GM06990 (cell line): Measurements from ENCODE around the gene MLLT1.

ENCODE experiments used
- DNase-seq: peaks from one replicate; pipeline ENCODE4 v3.0.0-alpha.2; 2011; ENCODE audit not compliant: insufficient read length; ENCODE audit errors: extremely low read depth
- H3K27me3 ChIP-seq: replicated peaks from 2 replicates; pipeline ENCODE4 v1.6.0; 2011; ENCODE audit warnings: low read length; ENCODE audit not compliant: control insufficient read depth, insufficient read depth
- H3K36me3 ChIP-seq: 2 replicates; pipeline ENCODE4 v1.5.1; 2011; ENCODE audit warnings: low read length; ENCODE audit not compliant: control insufficient read depth, insufficient read depth
- H3K4me3 ChIP-seq: replicated peaks from 2 replicates; pipeline ENCODE4 v1.5.1; 2011; ENCODE audit warnings: low read depth, mild to moderate bottlenecking, control low read depth, low read length
- TF ChIP-seq, protein P1 (sequence below): IDR thresholded peaks from 2 replicates; pipeline ENCODE4 v1.5.1; 2011; ENCODE audit warnings: low read length, control low read depth, mild to moderate bottlenecking, inconsistent platforms; ENCODE audit not compliant: insufficient read depth, poor library complexity, severe bottlenecking

Gene MLLT1

GRCh38 chr19:6230991-6231448 lies 48.8 kb downstream of the MLLT1 start:
- DNase-seq, result no peak
- Histone ChIP-seq H3K4me3 (no peak overlapping the region), H3K36me3 (peaks cover 25% of the 10 kb centered on the region), H3K27me3 (no peaks in the 10 kb centered on the region)
- TF ChIP-seq, protein P1, sequence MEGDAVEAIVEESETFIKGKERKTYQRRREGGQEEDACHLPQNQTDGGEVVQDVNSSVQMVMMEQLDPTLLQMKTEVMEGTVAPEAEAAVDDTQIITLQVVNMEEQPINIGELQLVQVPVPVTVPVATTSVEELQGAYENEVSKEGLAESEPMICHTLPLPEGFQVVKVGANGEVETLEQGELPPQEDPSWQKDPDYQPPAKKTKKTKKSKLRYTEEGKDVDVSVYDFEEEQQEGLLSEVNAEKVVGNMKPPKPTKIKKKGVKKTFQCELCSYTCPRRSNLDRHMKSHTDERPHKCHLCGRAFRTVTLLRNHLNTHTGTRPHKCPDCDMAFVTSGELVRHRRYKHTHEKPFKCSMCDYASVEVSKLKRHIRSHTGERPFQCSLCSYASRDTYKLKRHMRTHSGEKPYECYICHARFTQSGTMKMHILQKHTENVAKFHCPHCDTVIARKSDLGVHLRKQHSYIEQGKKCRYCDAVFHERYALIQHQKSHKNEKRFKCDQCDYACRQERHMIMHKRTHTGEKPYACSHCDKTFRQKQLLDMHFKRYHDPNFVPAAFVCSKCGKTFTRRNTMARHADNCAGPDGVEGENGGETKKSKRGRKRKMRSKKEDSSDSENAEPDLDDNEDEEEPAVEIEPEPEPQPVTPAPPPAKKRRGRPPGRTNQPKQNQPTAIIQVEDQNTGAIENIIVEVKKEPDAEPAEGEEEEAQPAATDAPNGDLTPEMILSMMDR, result no peak

- H3K27me3 ChIP-seq, result no peaks in the 10 kb centered on the region
- no peak overlapping the region for H3K4me3 ChIP-seq
- H3K36me3 ChIP-seq, result peaks cover 29% of the 10 kb centered on the region
- TF ChIP-seq, protein P1, result no peak
- DNase-seq, result no peak
These were observed 49.6 kb downstream of the MLLT1 start for GRCh38 chr19:6229951-6230712.

GRCh38 chr19:6229216-6229913 lies 50.4 kb downstream of the MLLT1 start:
- TF ChIP-seq, protein P1, result no peak
- DNase-seq, result no peak

DNA sequence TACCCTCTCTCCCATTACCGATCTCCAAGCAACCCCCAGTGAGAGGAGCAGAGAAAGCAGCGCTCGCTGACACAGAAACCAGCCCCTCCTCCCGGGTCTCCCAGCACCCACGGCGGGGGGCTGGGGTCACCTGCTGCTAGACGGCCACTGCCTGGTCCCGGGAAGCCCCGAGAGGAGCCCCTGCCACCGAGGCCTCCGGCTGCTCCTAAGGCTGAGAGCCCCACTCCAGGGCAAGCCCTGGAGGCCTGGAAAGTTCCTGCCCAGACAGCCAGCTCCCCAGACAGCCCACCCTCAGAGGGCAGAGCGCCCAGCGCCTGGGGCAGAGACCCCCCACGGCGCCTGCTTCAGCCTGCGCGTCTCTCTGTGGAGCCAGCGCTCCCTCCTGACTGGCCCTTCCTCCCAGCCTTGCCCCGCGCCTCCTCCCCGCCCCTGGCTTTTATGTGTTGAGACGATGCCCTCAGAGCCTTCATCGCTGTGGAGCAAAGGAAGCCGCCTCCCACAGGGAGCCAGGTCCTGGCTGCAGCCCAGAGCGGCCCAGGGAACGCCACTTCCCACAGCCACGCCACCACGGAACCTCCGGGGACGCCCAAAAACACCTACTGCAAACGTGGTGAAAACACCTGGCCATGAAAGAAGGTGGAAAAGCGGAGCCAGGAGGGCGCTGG lies 51.1 kb downstream of the MLLT1 start:
- Histone ChIP-seq H3K27me3 (no peaks in the 10 kb centered on the region), H3K36me3 (peaks cover 34% of the 10 kb centered on the region), H3K4me3 (no peak overlapping the region)
- TF ChIP-seq, protein P1, result no peak
- DNase-seq, result no peak

More at GRCh38 chr19:6229216-6229913, 50.4 kb downstream of the MLLT1 start:
- H3K4me3 ChIP-seq, result no peak overlapping the region
- H3K36me3 ChIP-seq, result peaks cover 32% of the 10 kb centered on the region
- no peaks in the 10 kb centered on the region for H3K27me3 ChIP-seq

GRCh38 chr19:6227936-6228325 lies 51.8 kb downstream of the MLLT1 start:
- no peak for DNase-seq
- Histone ChIP-seq H3K27me3 (no peaks in the 10 kb centered on the region), H3K4me3 (no peak overlapping the region), H3K36me3 (peaks cover 36% of the 10 kb centered on the region)
- TF ChIP-seq, protein P1, result no peak
